HG03520 (cell line): ENCODE data around the gene CDKAL1.
A peak's percentile ranks its signal among the peaks of the same experiment; 100 is the strongest.
"Not testable (repeated sequence)": the region's sequence is repeated elsewhere in the genome, so short reads cannot be mapped to it uniquely, and the experiment has no call there.

ENCODE experiments used
- ATAC-seq: cut with Tn5 transposase; IDR thresholded peaks from one replicate; pipeline ENCODE4 v1.9.1; 2021; ENCODE audit warnings: mild to moderate bottlenecking, moderate library complexity; ENCODE audit not compliant: unreplicated experiment

The CDKAL1 gene

GRCh38 chr6:20827798-20828197, 293.5 kb downstream of the CDKAL1 start:
- no peak for ATAC-seq

- ATAC-seq = no peak
Measured at GRCh38 chr6:20830576-20830975, 296.3 kb downstream of the CDKAL1 start.

GRCh38 chr6:20831251-20831650, 297.0 kb downstream of the CDKAL1 start:
- ATAC-seq = not testable (repeated sequence)

- no peak for ATAC-seq
Measured at GRCh38 chr6:20833881-20834515, 299.7 kb downstream of the CDKAL1 start.

GRCh38 chr6:20835315-20836010, 301.2 kb downstream of the CDKAL1 start:
- no peak for ATAC-seq

GRCh38 chr6:20837189-20837588, 302.9 kb downstream of the CDKAL1 start:
- no peak for ATAC-seq

- no peak for ATAC-seq
Measured at GRCh38 chr6:20838113-20838512, 303.9 kb downstream of the CDKAL1 start.

GRCh38 chr6:20839630-20840029, 305.4 kb downstream of the CDKAL1 start:
- no peak for ATAC-seq

GRCh38 chr6:20840675-20841074, 306.4 kb downstream of the CDKAL1 start:
- ATAC-seq = no peak

GRCh38 chr6:20841806-20842205, 307.5 kb downstream of the CDKAL1 start:
- no peak for ATAC-seq

- no peak for ATAC-seq
Measured at GRCh38 chr6:20845592-20845991, 311.3 kb downstream of the CDKAL1 start.

GRCh38 chr6:20846602-20847028, 312.4 kb downstream of the CDKAL1 start:
- ATAC-seq = peak; percentile 76

- ATAC-seq = no peak
Measured at GRCh38 chr6:20847904-20848303, 313.6 kb downstream of the CDKAL1 start.

GRCh38 chr6:20850686-20851416, 316.6 kb downstream of the CDKAL1 start:
- ATAC-seq = no peak

- no peak for ATAC-seq
Measured at GRCh38 chr6:20851795-20852194, 317.5 kb downstream of the CDKAL1 start.

- no peak for ATAC-seq
Measured at GRCh38 chr6:20853828-20854227, 319.6 kb downstream of the CDKAL1 start.

- ATAC-seq = no peak
Measured at GRCh38 chr6:20856681-20857288, 322.5 kb downstream of the CDKAL1 start.

GRCh38 chr6:20861481-20861880, 327.2 kb downstream of the CDKAL1 start:
- ATAC-seq = no peak

GRCh38 chr6:20866036-20866435, 331.8 kb downstream of the CDKAL1 start:
- no peak for ATAC-seq

- ATAC-seq = no peak
Measured at GRCh38 chr6:20866935-20867703, 332.9 kb downstream of the CDKAL1 start.
